Measurements from ENCODE around the gene ENC1.

ENC1 gene

GRCh38 chr5:74608736-74609601 is 31.6 kb downstream of the ENC1 start:
- DNase-seq (ENCODE audit: low read depth in 2 of 2): no peak

DNA sequence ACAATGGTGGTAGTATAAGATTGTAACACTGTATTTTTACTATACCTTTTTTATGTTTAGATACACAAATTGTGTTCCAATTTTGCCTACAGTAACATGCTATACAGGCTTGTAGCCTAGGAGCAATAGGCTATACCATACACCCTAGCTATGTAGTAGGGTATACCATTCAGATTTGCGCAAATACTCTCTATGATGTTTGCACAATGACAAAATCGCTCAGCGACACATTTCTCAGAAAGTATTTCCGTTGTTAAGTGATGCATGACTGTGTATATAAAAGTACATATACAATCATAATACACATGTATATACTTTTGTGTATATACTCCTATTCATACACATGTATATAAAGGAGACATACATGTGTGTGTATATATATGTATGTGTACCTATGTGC is 34.8 kb downstream of the ENC1 start:
- no peak for DNase-seq (ENCODE audit: low read depth in 2 of 2)

DNA sequence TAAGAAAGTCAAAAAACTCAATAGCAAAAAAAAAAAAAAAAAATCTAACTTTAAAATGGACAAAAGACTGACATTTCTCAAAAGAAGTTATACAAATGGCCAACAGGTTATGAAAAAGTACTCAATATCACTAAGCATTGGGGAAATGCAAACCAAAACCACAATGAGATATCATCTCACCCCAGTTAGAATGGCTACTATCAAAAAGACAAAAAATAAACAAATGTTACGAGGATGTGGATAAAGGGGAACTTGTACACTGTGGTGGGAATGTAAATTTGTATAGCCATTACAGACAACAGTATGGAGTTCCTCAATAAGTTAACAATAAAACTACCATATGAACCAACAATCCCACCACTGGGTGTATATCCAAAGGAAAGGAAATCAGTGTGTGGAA is 37.2 kb downstream of the ENC1 start:
- DNase-seq (ENCODE audit: low read depth in 2 of 2): no peak

- no peak for DNase-seq (ENCODE audit: low read depth in 2 of 2)
Measured at GRCh38 chr5:74599148-74599547, 41.4 kb downstream of the ENC1 start.

GRCh38 chr5:74598731-74599130 is 41.8 kb downstream of the ENC1 start:
- no peak for DNase-seq (ENCODE audit: low read depth in 2 of 2)

GRCh38 chr5:74596927-74597326 is 43.6 kb downstream of the ENC1 start:
- DNase-seq (ENCODE audit: low read depth in 2 of 2): no peak

GRCh38 chr5:74595143-74595925 is 45.2 kb downstream of the ENC1 start:
- DNase-seq (ENCODE audit: low read depth in 2 of 2): no peak

- DNase-seq (ENCODE audit: low read depth in 2 of 2): no peak
Measured at GRCh38 chr5:74594137-74595040, 46.1 kb downstream of the ENC1 start.

DNA sequence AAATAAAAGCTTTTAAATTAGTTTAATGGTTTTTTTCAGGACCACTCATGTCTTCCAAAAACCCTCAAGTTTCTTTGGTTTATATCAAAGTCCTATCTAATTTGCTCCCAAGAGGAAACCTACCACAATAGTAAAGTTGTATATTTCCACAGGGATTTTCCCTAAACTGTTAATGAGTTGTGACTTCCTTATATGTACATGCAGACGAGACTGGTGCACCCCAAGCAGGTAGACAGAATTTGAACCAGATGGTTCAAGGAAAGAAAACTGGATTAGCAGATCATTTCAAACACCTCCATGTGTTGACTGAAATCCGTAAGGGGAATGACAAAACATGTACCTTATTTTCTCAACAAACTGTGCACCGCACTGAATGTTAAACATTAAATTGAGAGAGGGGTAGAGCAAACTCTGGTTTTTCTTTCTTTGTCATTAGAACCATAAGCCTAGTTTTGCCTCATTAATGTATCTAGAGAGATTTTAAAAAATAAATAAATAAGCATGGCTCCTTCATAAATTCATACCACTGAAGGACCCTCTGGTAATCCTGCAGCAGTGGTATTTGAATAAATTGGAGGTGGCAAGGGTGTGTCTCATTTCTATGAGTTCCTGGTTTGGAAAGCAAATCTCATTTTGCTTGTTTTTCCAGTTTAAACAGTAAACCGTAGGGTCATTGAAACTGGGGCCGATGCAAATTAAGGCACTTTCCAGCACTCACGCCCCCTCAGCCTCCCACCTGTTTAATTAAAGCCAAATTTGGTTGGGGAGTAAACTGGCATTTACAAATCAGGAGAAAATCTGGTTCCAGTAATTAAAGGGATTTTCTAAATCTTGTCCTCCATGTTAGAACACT is 51.1 kb downstream of the ENC1 start:
- no peak for DNase-seq (ENCODE audit: low read depth in 2 of 2)

DNA sequence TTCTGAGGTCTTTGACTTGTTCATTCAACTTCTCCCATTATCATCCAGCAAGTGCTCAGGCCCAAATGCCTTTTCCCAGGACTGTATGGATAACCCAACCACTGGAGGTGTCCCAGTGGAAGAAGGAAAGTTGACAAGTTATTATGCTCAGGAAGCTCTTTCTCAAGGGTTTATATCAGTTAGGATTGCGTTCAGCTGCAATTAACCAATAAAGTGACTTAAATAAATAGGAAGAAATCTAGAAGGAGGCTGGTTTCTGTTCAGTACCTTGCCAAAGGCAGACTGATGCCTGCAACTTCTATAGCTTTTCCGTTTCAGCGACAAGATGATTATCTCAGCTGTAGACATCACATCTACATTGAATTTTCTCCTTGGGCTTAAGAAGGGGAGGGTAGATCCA is 52.1 kb downstream of the ENC1 start:
- DNase-seq (ENCODE audit: low read depth in 2 of 2): no peak

DNA sequence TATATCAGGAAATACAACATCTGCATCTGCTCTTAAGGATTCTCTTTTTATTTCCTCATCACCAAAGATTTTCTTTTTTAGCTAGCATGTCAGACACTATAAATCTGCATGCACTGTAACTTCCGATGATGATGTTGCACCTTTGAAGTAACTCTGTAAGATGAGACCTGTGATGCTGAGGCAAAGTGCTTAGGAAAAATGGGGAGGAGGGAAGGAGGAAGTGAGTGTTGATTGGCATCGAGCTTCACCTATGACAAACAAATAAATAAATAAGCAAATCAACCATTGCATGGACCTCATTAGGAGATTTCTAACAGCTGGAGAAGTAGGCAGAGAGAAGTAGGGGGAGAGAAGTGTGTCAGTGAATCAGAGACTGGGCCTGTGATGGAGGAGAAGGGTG is 52.6 kb downstream of the ENC1 start:
- DNase-seq (ENCODE audit: low read depth in 2 of 2): no peak

DNA sequence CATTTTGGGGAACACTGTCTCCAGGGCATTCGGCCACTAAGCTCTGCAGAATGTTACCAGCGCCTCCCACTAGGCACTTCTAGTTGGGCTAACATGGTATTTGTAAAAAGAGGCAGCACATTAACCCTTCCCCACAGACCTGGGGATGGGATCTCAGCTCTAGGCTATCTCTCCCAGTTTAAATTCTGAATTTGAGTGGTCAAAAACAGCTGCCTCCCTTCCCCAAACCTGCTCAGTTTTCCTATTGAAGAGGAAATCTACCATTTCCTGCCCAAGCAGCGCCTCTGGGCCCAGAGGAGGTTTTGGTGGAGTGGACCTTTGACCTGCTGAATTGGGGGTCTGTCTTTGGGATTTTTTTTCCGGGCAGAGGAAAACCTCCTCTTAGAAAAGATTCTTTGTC is 53.2 kb downstream of the ENC1 start:
- no peak for DNase-seq (ENCODE audit: low read depth in 2 of 2)

GRCh38 chr5:74586856-74587255 is 53.7 kb downstream of the ENC1 start:
- DNase-seq (ENCODE audit: low read depth in 2 of 2): no peak

DNA sequence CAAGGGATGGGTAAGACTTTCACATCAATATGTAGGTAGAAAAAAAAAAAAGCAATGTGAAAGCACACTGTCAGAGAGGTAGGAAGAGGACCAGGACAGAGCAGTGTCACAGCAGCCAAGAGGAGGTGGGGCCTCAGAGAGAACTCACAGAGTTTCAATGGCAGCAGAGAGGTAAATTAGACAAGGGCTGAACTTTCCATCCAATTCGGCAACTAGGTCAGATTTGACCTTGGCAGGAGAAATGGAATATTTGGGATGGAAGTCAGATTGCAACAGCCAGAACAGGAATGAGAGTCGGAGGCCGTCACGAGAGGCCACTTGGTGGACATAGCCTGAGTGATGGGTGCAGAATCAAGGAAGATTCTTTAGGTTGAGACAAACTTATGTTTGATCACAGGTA is 57.7 kb downstream of the ENC1 start:
- DNase-seq (ENCODE audit: low read depth in 2 of 2): no peak

DNA sequence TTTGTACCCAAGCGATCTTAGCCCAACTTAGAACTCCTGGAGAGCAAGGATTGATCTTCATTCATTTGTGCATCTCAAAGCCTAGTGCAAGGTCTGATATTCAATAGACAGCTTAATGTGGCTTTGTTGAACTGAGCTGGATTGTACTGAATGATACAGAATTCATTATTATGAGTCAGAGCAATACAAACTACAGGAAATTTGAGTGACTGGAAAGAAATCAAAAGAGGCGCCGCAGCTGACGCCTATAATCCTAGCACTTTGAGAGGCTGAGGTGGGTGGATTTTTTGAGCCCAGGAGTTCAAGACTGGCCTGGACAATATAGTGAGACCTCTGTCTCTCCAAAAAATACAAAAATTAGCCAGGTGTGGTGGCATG is 58.6 kb downstream of the ENC1 start:
- no peak for DNase-seq (ENCODE audit: low read depth in 2 of 2)

DNA sequence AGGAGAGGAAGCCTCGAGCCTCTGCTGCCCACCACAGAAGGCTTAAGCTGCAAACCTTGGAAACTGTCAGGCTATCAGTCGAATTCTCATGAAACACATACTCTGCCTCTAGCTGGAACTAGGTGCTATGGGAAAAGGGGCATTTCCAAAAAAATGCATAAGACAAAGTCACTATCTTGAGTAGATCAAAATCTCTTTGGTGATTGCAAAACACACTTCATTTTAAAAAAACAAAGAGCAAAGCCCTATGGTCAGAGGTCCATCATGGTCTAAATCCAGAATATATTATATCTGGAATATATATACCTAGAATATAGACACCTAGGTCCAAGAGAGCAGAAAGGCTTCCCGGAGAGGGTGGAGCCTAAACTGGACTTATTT is 59.8 kb downstream of the ENC1 start:
- DNase-seq (ENCODE audit: low read depth in 2 of 2): no peak

DNA sequence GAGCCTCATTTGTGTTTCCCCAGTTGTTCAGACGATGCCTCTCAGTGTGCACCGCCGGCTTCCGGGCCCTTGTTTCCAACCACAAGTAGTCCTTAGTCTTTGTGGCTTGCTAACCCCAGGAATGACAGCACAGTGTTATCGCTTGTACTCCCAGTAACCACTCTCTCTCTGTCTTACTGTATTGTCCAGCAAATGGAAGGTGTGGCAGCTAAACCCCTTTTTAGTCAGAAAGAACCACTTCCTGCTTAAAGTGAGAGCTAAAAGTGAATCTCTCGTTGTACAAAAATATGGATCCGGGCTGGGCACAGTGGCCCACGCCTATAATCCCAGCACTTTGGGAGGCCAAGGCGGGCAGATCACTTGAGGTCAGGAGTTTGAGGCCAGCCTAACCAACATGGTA is 61.3 kb downstream of the ENC1 start:
- DNase-seq (ENCODE audit: low read depth in 2 of 2): peak; percentile 6 to 31

DNA sequence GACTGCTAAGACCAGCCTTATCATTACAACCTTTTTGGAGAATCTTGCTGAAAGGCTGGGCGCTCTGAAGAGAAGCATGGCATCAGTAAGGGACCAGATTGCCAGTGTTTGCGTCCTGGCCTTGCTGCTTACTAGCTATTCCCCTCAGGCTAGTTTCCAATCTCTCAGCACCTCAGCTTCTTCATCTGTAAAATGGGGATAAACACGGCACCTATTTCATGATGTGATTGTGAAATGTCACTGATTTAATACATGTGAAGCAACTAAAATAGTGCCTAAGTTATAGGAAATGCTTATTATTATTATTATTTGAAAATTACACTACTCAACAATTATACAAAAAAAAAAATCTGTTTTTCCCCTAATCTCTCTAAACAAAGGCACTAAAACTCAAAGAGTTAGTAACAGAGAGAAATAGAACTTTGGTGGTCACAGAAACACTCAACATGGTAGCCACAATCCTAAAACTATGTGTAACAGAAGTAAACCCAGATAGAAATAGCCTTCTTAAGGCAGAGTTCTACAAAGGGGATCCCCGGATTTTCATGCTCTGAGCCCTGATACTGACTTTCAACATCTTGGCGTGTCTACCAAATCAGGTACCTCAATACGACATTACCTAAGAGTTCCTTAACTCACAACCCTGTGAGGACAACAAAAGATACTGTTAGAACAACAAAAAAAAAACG is 62.0 kb downstream of the ENC1 start:
- DNase-seq (ENCODE audit: low read depth in 2 of 2): no peak

Measured in activated CD8-positive, alpha-beta memory T cell treated with anti-CD3 and anti-CD28 coated beads for 4 hours (primary cell).